TTC549 (cell line): ENCODE measurements around the gene JAML.
A peak's percentile ranks its signal among the peaks of the same experiment; 100 is the strongest.
"Not testable (repeated sequence)": the region's sequence is repeated elsewhere in the genome, so short reads cannot be mapped to it uniquely, and the experiment has no call there.

Source experiments
- FAIRE-seq: peaks from 2 replicates; lab custom pipeline; 2012; peaks lifted over from hg19 to GRCh38; lab: Jason Lieb, UNC

Gene JAML

GRCh38 chr11:118193910-118194566, 30.8 kb downstream of the JAML start:
- no peak for FAIRE-seq

- not testable (repeated sequence) for FAIRE-seq
These were observed 32.0 kb downstream of the JAML start for GRCh38 chr11:118192817-118193216.

DNA sequence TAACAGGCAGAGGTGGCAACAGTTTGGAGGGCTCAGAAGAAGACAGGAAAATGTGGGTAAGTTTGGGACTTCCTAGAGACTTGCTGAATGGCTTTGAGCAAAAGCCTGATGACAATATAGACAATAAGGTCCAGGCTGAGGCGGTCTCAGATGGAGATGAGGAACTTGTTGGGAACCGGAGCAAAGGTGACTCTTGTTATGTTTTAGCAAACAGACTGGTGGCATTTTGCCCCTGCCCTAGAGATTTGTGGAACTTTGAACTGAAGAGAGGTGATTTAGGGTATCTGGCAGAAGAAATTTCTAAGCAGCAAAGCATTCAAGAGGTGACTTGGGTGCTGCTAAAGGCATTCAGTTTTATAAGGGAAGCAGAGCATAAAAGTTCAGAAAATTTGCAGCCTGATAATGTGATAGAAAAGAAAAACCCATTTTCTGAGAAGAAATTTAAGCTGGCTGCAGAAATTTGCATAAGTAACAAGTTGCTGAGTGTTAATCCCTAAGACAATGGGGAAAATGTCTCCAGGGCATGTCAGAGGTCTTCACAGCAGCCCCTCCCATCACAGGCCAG, 33.8 kb downstream of the JAML start:
- FAIRE-seq: not testable (repeated sequence)

DNA sequence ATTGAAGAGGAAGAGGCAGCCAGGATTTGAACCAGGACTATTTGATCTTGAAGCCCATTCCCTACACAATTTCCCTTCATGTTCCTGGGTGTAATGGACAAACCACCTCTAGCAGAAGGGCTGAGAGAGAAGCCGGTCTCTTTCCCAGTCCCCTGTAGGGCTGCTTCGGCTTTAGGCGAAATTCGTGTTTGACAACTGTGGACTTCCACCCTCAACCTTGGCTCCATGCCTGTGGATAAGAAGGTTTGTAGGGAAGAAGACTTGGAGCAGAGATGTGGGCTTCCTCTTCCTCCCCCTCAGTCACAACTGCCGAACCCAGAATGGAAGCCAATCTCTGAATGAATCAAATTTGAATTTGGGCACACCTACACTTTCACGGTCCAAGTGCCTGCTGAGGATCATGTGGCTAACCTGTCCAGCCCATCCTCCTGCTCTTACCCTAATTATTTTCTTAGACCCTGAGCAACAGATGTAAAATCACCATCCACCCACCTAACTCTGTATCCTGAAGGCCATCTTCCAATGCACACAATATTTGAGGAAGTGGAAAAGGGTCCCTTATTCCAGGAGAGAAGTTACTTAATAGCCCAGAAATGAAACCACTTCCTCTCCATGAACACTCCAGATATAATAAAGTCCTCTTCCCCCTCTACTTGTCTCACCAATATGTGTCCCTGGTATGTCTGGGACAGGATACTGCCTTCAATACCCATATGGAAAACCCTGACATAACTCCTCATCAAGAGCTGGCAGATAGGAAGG, 38.3 kb downstream of the JAML start:
- FAIRE-seq: no peak

GRCh38 chr11:118184784-118185579, 39.8 kb downstream of the JAML start:
- FAIRE-seq: no peak

DNA sequence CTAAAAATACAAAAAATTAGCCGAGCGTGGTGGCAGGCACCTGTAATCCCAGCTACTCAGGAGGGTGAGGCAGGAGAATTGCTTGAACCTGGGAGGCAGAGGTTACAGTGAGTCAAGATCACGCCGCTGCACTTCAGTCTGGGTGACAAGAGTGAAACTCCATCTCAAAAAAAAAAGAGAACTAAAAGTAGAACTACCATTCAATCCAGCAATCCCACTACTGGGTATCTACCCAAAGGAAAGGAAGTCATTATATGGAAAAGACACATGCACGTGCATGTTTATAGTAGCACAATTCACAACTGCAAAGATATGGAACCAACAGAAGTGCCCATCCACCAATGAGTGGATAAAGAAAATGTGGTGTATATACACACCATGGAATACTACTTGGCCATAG, 41.1 kb downstream of the JAML start:
- not testable (repeated sequence) for FAIRE-seq

GRCh38 chr11:118180300-118180703, 44.5 kb downstream of the JAML start:
- no peak for FAIRE-seq

- no peak for FAIRE-seq
These were observed 48.1 kb downstream of the JAML start for GRCh38 chr11:118176778-118177134.

- peak; percentile 79 for FAIRE-seq
These were observed 48.6 kb downstream of the JAML start, which contains the start of gene SCN2B for GRCh38 chr11:118175993-118176777. SCN2B (minus strand) TSS chr11:118176639; CDS start chr11:118176431, 208 bp downstream.

- no peak for FAIRE-seq
These were observed 49.5 kb downstream of the JAML start for GRCh38 chr11:118175031-118175992.

DNA sequence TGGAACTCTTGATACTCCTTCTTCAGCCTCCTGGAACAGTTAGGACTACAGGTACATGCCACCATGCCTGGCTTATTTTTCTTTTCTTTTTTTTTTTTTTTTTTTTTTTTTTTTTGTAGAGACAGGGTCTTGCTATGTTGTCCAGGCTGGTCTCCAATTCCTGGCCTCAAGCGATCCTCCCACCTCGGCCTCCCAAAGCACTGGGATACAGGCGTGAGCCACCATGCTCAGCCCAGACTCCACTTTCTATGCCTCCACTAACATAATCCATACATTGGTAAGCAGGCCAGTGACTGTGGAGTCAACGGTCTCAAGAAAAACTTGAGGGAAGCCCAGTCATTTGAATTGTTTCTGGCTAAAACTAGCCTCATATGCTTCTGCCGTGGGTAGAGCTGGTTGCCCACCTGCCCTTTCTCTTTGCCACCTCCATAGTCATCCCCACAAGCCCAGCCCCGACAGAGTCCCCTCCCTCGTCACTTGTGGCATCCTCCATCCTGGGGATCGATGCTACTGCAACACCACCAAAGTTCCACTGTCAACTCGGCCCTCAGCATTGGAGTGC, 50.7 kb downstream of the JAML start:
- no peak for FAIRE-seq

- no peak for FAIRE-seq
These were observed 52.5 kb downstream of the JAML start for GRCh38 chr11:118172356-118172755.

DNA sequence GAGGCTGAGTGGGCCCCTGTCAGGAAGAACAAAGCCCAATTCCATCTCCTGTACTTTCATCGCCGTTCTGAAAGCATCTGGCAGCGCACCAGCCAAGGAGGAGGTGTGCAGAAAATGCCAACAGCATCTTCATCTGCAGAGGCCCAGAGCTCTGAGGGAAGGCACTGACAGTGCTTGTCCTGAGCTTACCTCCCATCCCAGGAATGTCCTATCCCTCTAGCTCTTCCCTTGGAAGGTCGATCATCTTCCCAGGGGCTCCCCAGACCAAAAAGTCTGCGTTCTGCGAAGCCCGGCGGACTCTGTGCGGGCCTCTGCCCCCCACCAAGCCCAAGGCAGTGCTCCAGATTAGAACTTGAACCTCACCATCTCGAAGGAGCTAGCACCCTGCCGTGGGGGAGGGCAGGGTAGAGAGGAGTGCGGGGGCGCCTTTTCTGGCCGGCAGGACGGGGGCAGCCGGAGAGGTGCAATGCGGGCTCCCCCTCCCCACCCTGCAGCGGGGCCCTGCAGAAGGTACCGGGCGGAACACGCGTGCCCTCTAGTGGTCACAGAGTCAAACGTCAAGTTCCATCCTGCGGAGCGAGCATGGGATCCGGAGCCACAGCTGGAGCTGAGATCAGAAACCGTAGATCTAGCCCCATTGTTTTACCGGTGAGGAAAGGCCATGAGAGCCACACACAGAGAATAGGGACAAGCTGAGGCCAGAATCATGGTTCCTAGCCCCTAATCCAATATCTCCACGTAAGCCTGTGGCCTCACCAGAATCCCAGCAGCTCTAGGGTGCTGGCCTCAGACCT, 53.3 kb downstream of the JAML start:
- no peak for FAIRE-seq

DNA sequence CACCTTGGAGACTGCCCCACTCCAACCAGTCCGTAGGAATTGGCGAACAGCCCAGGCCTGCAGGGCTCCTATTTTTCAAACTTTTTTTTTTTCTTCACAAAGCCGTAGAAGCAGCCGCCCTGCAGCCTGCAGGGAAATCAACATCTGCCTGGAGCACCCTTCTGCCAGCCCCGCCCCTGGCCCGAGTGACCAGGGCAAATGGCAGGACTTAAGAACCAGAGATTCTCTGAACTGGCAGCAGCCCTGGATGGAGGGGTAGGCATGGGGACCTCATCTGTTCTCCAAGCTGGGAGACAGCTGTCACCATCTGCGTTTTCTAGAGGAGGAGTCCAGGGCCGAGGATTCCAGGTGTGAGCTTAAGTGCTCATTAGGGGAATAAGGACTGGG, 53.9 kb downstream of the JAML start:
- no peak for FAIRE-seq

GRCh38 chr11:118170231-118170630, 54.6 kb downstream of the JAML start:
- no peak for FAIRE-seq

DNA sequence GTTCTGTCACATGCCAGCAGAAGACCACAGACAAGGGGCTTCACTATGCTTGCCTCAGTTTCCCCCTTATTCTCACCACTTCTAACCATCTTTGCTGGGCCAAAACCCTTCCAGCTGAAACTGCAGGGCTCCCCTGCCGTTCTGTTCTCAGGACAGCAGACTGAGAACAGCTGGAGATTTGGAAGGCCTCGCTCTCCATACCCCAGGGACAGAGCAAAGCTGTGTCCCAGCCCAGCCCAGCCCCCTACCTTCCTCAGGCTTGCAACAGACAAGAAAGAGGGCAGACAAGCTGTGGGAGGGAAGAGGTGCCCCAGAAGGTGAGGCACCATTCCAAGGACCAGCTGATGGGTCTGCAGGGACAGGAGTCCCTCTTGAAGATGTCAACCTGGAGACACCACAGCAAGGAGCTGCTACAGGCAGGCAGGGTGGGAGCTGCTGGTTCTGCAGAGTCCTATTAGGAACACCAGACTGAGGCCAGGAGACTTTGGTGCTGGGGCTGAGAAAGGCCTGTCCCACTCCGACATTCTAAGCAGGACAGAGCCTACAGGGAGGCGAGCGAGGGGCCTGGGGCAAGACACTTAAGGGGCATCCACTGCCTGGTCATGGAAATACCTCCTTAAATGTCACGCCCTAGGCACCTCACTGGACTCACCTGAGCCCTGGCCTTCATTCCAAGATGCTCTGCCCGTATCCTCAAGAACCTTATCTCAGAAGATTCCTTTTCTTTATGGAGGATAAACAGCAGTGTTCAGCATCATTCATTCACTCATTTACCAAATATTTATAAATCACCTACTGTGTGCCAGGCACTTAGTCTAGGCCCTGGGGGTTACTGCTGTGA, 55.3 kb downstream of the JAML start:
- FAIRE-seq: no peak

DNA sequence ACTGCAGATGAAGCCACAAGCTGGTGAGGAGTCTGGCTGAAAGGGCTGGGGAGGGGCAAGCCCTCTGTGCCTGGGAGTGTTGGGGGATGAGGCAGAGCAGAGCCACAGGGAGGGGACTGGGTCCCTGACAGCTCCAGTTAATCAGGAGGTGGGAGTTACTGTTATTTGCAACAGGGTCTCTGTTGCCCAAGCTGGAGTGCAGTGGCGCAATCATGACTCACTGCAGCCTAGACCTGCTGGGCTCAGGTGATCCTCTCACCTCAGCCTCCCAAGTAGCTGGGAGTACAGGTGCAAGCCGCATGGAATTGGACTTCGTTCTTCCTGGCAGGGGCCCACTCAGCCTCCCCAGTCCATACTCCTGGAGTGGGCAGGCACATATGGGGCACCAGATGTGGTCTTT, 56.1 kb downstream of the JAML start:
- no peak for FAIRE-seq

GRCh38 chr11:118168316-118168715, 56.5 kb downstream of the JAML start:
- FAIRE-seq: no peak

DNA sequence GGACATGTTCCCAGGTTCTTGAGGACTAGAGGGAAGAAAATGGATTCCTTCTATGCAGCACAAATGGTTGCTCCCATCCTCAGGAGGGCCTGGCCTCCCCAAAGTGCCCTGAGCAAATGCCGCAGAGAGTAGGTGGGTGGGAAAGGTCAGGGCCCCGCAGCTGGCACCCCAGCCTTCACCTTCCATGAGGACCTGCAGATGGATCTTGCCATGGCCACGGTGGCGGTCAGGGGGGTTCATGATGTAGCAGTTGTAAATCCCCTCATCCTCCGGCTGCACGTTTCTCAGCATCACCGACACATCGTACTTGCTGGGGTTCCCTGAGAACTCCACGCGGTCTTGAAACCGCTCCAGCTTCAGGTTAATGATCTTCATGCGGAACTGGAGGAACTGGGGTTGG, 56.9 kb downstream of the JAML start:
- FAIRE-seq: no peak
